Hepatocyte (in vitro differentiated cells): ENCODE measurements around the gene KHDC1L.

Experiments used
- CTCF ChIP-seq: fragments of 200-600 bp; sonication (generic); IDR thresholded peaks from 2 replicates; pipeline ENCODE4 v1.5.1; 2016; ENCODE audit warnings: antibody characterized with exemption, mild to moderate bottlenecking; ENCODE audit not compliant: poor library complexity
- EZH2 ChIP-seq: fragments of 200-600 bp; sonication (generic); IDR thresholded peaks from 2 replicates; pipeline ENCODE4 v1.6.1; 2016; ENCODE audit warnings: antibody characterized with exemption, mild to moderate bottlenecking, borderline replicate concordance

GRCh38 chr6:73194744-73195143 lies 30.6 kb downstream of the KHDC1L start:
- TF ChIP-seq CTCF (no peak), EZH2 (no peak)
